Upper lobe of left lung (tissue), 6 donors: ENCODE data around the gene CERS6. TPM values are rescaled to one million over a fixed set of nuclear protein-coding genes. Genes with fewer than 3 reads are reported as not detected.

Source experiments
- ATAC-seq, 2 donors: fragments of 200-7000 bp; cut with Tn5 transposase; one replicate each; pipeline ENCODE4 v1.9.1; 2022; ENCODE audit warnings: mild to moderate bottlenecking in 2 of 2, moderate library complexity in 2 of 2; ENCODE audit not compliant: low FRiP score in 2 of 2
- DNase-seq, 2 donors: peaks; one replicate each; pipeline ENCODE4 v3.0.0-alpha.2; 2019 to 2020
- H3K27ac ChIP-seq, 4 donors: fragments of 200-600 bp; sonication (generic); one replicate each; pipeline ENCODE4 v1.5.1; 2016 to 2019
- H3K27me3 ChIP-seq, 4 donors: fragments of 200-600 bp; sonication (generic); one replicate each; pipeline ENCODE4 v1.5.1; 2017 to 2019
- H3K36me3 ChIP-seq, 4 donors: fragments of 200-600 bp; sonication (generic); one replicate each; pipeline ENCODE4 v1.5.1; 2016 to 2019
- H3K4me1 ChIP-seq, 4 donors: fragments of 200-600 bp; sonication (generic); one replicate each; pipeline ENCODE4 v1.5.1; 2018 to 2019
- H3K4me3 ChIP-seq, 4 donors: fragments of 200-600 bp; sonication (generic); one replicate each; pipeline ENCODE4 v1.5.1; 2017 to 2019; ENCODE audit warnings: mild to moderate bottlenecking in 2 of 4, moderate library complexity in 1 of 4
- H3K9me3 ChIP-seq, 4 donors: fragments of 200-600 bp; sonication (generic); one replicate each; pipeline ENCODE4 v1.5.1; 2018 to 2019
- CTCF ChIP-seq, 6 experiments: fragments of 450-650 bp in 4 of 6; fragments of 200-600 bp in 2 of 6; sonication (generic) in 2 of 6; IDR thresholded peaks; one replicate each; pipeline ENCODE4 v1.5.1; 2016 to 2019; ENCODE audit warnings: antibody characterized with exemption in 6 of 6
- EP300 ChIP-seq, 4 donors: sonication (generic); formaldehyde crosslinking; IDR thresholded peaks; one replicate each; pipeline ENCODE4 v1.5.1; 2017; ENCODE audit warnings: antibody characterized with exemption in 4 of 4, control low read depth in 2 of 4
- POLR2A ChIP-seq, 4 donors: fragments of 450-650 bp; IDR thresholded peaks; one replicate each; pipeline ENCODE4 v1.5.1; 2016 to 2017; ENCODE audit warnings: antibody characterized with exemption in 4 of 4, mild to moderate bottlenecking in 2 of 4
- POLR2AphosphoS5 ChIP-seq, 2 donors: sonication (generic); formaldehyde crosslinking; IDR thresholded peaks; one replicate each; pipeline ENCODE4 v1.5.1; 2017; ENCODE audit warnings: antibody characterized with exemption in 2 of 2
- WGBS, 2 donors: methylation state at CpG; one replicate each; pipeline ENCODE4 v1.1.5; 2017 to 2018; 5-methylcytosine and 5-hydroxymethylcytosine counted together
- total RNA-seq, 6 donors: library from RNA; depleted of rRNA in 4 of 6; stranded (reverse); fragments of >200 nt in 4 of 6; gene quantifications; one replicate each; pipeline versions ENCODE4 v1.1.0 to v1.2.1, GENCODE V29; 2016 to 2021
- donor health status: DM: no; HTN: no; CAD: no; lungs with moderate emphysema.
- donor health status: DM: no; HTN: yes; CAD: no; lungs with severe emphysema.

CERS6 gene
- total RNA-seq, 6 donors from 2014 or later, result 7.3 to 24.7 (median 16.6) TPM

GRCh38 chr2:168603439-168603961 is 147.4 kb downstream of the CERS6 start:
- H3K4me3 ChIP-seq, result no peak overlapping the region
- peaks cover 0 to 14% (median 7%) of the 10 kb centered on the region in 4 donors for H3K9me3 ChIP-seq
- H3K36me3 ChIP-seq, result no peaks in the 10 kb centered on the region
- H3K4me1 ChIP-seq, result no peaks in the 10 kb centered on the region
- no peak for TF ChIP-seq POLR2AphosphoS5 (IDR thresholded peaks at IDR 0.05)
- no peak for TF ChIP-seq POLR2A (IDR thresholded peaks at IDR 0.05)
- TF ChIP-seq EP300 (IDR thresholded peaks at IDR 0.05), result no peak
- no peak for TF ChIP-seq CTCF (IDR thresholded peaks at IDR 0.05)
- H3K27ac ChIP-seq, result no peak overlapping the region
- WGBS, 2 donors, result 93 to 94% methylated on average over 4 of the region's 4 CpGs
- DNase-seq (no peak), ATAC-seq (no peak)
- H3K27me3 ChIP-seq, result no peaks in the 10 kb centered on the region

GRCh38 chr2:168604252-168604651 is 148.2 kb downstream of the CERS6 start:
- WGBS, 2 donors, result 79 to 82% methylated on average over 2 of the region's 2 CpGs
- H3K27me3 ChIP-seq, result no peaks in the 10 kb centered on the region
- peaks cover 0 to 14% (median 7%) of the 10 kb centered on the region in 4 donors for H3K9me3 ChIP-seq
- TF ChIP-seq POLR2AphosphoS5 (IDR thresholded peaks at IDR 0.05) (no peak), POLR2A (IDR thresholded peaks at IDR 0.05) (no peak), CTCF (IDR thresholded peaks at IDR 0.05) (no peak), EP300 (IDR thresholded peaks at IDR 0.05) (no peak)
- H3K4me1 ChIP-seq, result no peaks in the 10 kb centered on the region
- no peak for ATAC-seq
- no peak overlapping the region for H3K4me3 ChIP-seq
- H3K36me3 ChIP-seq, result no peaks in the 10 kb centered on the region
- no peak for DNase-seq
- no peak overlapping the region for H3K27ac ChIP-seq

- H3K27ac ChIP-seq, result no peak overlapping the region
- no peak overlapping the region for H3K4me3 ChIP-seq
- DNase-seq (no peak), ATAC-seq (no peak)
- no peaks in the 10 kb centered on the region for H3K36me3 ChIP-seq
- peaks cover 0 to 14% (median 7%) of the 10 kb centered on the region in 4 donors for H3K9me3 ChIP-seq
- no peak for TF ChIP-seq CTCF (IDR thresholded peaks at IDR 0.05)
- no peak for TF ChIP-seq EP300 (IDR thresholded peaks at IDR 0.05)
- TF ChIP-seq POLR2AphosphoS5 (IDR thresholded peaks at IDR 0.05), result no peak
- TF ChIP-seq POLR2A (IDR thresholded peaks at IDR 0.05), result no peak
- H3K4me1 ChIP-seq, result no peaks in the 10 kb centered on the region
- no peaks in the 10 kb centered on the region for H3K27me3 ChIP-seq
- 86 to 95% methylated on average over 2 of the region's 2 CpGs for WGBS, 2 donors
These were observed 151.9 kb downstream of the CERS6 start for GRCh38 chr2:168607992-168608391.

DNA sequence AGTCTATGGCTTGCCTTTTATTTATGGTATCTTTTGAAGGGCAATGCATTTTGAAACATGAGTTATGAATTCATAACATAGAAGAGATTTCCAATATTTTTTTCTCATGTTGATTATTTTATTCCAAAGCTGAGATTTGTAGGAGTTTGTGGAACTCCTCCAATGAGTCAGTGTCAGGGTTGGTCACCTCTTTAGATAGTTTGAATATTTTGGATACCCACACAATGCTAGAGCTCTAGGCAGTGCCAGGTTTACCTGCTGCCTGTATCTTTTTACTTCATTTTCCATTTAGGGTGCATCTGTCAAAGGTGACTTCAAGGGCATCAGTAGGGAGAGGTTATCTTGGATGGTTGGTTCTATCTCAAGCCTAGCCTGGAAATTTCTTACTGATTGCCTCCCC is 152.7 kb downstream of the CERS6 start:
- no peak for ATAC-seq
- no peaks in the 10 kb centered on the region for H3K36me3 ChIP-seq
- H3K27ac ChIP-seq, result no peak overlapping the region

More for the DNA sequence above, 152.7 kb downstream of the CERS6 start:
- DNase-seq, result no peak
- TF ChIP-seq CTCF (IDR thresholded peaks at IDR 0.05) (no peak), POLR2A (IDR thresholded peaks at IDR 0.05) (no peak), EP300 (IDR thresholded peaks at IDR 0.05) (no peak), POLR2AphosphoS5 (IDR thresholded peaks at IDR 0.05) (no peak)
- Histone ChIP-seq H3K9me3 (peaks cover 0 to 14% (median 7%) of the 10 kb centered on the region in 4 donors), H3K4me3 (no peak overlapping the region), H3K27me3 (no peaks in the 10 kb centered on the region), H3K4me1 (no peaks in the 10 kb centered on the region)
